GM21381 (cell line): ENCODE results near the gene SGO1.
A peak's percentile ranks its signal among the peaks of the same experiment; 100 is the strongest.
"Not testable (repeated sequence)": the region's sequence is repeated elsewhere in the genome, so short reads cannot be mapped to it uniquely, and the experiment has no call there.

Experiments
- ATAC-seq: cut with Tn5 transposase; IDR thresholded peaks from one replicate; pipeline ENCODE4 v1.9.1; 2021; ENCODE audit warnings: mild to moderate bottlenecking, moderate library complexity; ENCODE audit not compliant: unreplicated experiment

Gene SGO1

GRCh38 chr3:20185679-20186599 lies at the start of gene SGO1:
Gene SGO1, minus strand, starts transcription at chr3:20186206. Its CDS starts 2,179 bp downstream, at chr3:20184027.
- ATAC-seq = peak; percentile 94

DNA sequence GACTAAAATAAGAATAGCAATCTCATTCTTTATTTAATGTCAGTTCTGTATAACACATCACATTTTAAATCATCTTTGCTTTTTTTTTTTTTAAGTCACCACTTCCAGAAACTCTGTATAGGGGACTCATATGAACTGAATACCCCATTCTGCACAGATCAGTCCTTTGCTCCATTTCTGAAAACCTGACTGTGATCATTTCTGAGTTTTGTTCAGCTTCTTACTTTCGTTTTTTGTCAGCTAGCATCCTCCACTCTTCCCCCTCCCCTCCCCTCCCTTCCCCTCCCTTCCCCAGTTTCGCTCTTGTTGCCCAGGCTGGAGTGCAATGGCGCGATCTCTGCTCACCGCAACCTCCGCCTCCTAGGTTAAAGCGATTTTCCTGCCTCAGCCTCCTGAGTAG lies 49.8 kb upstream of the SGO1 start:
- no peak for ATAC-seq

- ATAC-seq = no peak
Measured at GRCh38 chr3:20232906-20233780, 47.1 kb upstream of the SGO1 start.

DNA sequence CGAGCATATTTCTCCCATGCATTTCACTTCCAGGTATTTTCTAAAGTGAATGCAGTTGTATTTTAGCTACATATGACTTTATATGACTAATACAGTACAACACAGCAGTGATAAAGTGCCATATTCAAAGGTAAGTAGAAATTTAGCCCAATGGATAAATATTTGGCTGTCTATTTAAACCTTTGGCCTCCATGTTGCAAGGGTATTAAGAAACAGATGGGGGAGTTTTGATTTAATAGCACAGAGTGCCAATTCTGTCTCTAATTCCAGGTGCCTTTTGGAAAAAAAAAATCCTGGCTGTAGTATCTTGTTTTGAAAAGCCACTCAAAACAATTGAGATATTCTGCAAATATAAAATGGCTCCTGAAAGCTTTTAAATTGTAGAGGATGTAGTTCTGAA lies 44.9 kb upstream of the SGO1 start:
- ATAC-seq = no peak

DNA sequence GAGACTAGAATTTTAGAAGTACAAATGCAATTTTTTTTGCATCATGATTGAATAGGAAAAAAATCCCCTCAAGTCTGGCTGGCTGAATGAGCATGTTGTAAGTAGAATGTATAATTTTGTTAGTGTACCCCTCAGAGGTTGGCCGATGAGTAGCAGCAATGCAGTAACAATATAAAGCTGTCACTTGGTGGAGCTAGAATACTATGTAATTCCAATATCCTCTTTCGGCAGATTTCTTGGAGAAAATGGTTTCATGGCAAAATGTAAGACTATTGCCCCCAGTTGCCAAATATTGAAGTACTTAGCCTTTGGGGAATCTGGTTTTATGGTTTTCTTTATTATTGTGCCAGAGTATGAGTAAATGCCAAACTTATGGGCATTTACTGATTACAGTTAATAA lies 39.8 kb upstream of the SGO1 start:
- ATAC-seq = no peak

DNA sequence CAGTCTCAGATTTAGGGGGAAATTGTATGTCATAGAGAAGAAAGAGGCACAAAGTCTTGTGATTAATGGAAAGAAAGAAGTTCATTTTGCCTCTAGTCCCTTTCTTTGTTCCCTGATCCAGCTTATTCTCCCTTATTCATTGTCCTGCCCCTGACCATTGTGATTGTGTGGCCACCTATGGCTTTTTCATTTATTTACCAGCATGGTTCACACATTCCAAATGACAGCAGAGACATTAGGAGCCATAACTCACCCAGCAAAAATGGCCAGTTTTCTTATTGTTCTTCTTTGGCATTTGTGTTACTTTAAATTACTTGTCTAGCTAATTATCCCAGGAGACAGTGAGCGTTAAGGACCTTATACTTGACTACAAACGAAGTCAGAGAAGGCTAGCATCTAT lies 36.3 kb upstream of the SGO1 start:
- ATAC-seq = no peak

DNA sequence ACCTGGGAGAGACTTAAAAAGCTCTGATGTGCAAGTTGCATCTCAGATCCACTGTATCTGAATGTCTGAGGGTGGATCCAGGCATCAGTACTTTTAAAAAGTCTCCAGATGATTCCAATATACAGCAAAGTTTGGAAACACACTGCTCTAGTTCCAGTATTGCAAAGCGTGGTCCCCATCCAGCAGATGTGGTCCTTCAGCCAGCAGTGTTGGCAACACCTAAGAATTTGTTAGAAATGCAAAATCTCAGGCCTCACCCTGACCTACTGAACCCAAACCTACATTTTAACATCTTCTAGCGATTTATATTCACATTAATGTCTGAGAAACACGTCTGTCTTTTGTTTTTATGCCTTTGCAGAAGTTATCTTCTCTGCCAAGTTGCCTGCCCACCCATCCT lies 32.2 kb upstream of the SGO1 start:
- no peak for ATAC-seq

DNA sequence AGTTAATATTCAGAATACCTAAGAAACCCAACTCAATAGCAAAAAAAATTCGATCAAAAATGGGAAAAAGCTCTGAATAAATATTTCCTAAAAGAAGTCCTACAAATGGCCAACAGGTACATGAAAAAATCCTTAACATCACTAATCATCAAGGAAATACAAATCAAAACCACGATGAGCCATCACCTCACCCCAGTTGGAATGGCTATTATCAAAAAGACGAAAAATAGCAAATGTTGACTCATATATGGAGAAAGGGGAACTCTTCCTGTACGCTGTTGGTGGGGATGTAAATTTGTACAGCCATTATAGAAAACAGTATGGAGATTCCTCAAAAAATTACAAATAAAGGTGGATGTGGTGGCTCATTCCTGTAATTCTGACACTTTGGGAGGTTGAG lies 29.6 kb upstream of the SGO1 start:
- ATAC-seq = no peak

- ATAC-seq = not testable (repeated sequence)
Measured at GRCh38 chr3:20213491-20213890, 27.5 kb upstream of the SGO1 start.

- not testable (repeated sequence) for ATAC-seq
Measured at GRCh38 chr3:20207945-20208344, 21.9 kb upstream of the SGO1 start.

DNA sequence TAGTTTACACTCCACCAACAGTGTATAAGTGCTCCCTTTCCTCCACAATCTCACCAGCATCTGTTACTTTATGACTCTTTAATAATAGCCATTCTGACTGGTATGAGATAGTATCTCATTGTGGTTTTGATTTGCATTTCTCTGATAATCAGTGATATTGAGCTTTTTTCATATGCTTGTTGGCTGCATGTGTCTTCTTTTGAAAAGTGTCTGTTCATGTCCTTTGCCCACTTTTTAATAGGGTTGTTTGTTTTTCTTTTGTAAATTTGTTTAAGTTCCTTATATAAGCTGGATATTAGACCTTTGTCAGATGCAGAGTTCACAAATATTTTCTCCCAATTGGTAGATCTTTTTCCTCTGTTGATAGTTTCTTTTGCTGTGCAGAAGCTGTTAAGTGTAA lies 19.9 kb upstream of the SGO1 start:
- ATAC-seq = not testable (repeated sequence)

GRCh38 chr3:20201143-20201542 lies 15.1 kb upstream of the SGO1 start:
- ATAC-seq = no peak

DNA sequence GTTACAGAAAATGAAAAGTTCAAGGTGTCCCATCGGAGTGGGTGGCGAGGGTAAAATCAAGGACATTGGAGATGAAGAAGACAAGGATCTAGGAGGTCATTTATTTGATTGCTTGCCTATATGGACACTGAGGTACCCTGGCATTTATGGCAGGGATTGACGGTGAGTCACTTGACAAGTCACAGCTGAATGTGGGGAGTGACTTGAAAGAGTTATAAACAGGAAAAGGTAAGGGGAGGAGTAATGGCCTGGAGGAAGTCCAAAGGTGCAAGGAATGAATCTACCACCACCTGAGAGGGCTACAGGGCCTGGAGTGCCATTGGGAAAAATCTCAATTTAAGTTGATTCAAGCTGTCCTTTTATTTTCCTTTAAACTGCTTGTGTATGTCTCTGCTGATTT lies 11.8 kb upstream of the SGO1 start:
- no peak for ATAC-seq

- ATAC-seq = no peak
Measured at GRCh38 chr3:20194793-20195460, 8.9 kb upstream of the SGO1 start.

- ATAC-seq = no peak
Measured at GRCh38 chr3:20190991-20191390, 5.0 kb upstream of the SGO1 start.

- no peak for ATAC-seq
Measured at GRCh38 chr3:20186600-20187004, 596 bp upstream of the SGO1 start.

DNA sequence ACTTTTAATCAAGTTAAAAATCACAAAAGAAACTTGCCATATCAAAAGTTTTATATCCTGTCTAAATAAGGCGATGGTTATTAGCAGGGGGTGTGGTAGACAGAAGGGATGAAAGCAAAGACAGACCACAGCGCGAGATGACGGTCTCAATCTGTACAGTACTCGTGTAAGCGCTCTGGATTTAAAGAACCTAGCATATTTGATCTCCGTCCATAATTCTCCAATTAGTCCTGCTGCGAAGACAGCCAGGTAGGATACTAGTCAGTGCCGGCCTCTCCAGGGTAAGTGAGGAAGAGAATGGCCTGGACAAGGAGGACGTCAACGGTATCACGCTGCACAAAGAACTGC lies 701 bp downstream of the SGO1 start:
- ATAC-seq = peak; percentile 13

- ATAC-seq = no peak
Measured at GRCh38 chr3:20182206-20182605, 3.8 kb downstream of the SGO1 start.

- no peak for ATAC-seq
Measured at GRCh38 chr3:20181276-20181675, 4.7 kb downstream of the SGO1 start.

DNA sequence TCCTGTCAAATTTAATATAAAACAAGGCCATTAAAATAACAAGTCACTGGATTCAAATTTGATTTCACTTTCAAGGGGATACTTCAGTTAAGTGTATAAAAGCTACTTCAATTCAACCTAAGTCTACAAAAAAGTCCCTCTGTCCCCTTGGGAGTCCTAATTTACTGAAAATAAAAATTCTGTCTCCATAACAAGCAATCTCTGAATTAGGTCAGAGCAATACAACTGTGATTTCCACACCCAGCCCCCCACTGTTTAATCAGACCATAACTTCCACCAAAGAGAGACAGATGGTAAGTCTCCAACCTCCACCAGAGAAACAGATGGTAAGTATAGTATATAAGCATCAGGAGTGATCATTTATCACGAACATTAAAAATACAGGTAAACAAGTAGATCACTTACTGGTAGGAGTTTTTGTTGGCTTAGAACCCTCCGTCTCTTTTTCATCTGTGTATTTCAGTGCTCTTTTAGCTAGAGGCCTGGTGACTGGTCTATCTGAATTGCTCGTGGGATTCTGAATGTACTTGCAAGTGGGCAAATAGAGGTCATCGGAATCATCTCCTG lies 12.1 kb downstream of the SGO1 start:
- ATAC-seq = no peak

DNA sequence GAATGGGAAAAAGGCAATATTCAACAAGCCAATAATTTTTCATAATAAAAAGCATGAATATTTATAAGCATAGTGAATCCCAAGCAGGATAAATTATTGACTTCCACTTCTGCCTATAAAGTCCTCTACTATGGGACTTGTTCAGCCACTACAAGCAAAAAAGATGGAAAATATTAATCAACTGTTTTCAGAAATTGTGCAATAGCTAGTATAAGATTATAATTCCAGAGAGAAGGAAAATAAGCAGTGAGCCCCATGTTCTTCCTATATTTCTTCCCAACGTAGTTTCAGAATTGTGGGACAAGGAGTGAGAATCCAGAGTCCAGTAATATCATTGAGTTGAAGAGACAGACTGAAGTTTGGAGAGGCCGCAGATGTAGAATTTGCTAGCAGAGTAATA lies 24.3 kb downstream of the SGO1 start:
- ATAC-seq = no peak
